EL (cell line): ENCODE results near the gene FCRLA.
"Not testable (repeated sequence)": the region's sequence is repeated elsewhere in the genome, so short reads cannot be mapped to it uniquely, and the experiment has no call there.

ENCODE experiments used
- DNase-seq: peaks from one replicate; pipeline ENCODE4 v3.0.0-alpha.2; 2016

FCRLA gene

GRCh38 chr1:161706482-161707347 lies at the start of gene FCRLA:
FCRLA (plus strand) TSS chr1:161707229; CDS start chr1:161707265, 36 bp downstream.
- DNase-seq: peak; percentile 94

- not testable (repeated sequence) for DNase-seq
These were observed 48.5 kb upstream of the FCRLA start for GRCh38 chr1:161658524-161658923.

- DNase-seq: not testable (repeated sequence)
These were observed 45.2 kb upstream of the FCRLA start for GRCh38 chr1:161661660-161662311.

GRCh38 chr1:161662684-161663339 lies 44.2 kb upstream of the FCRLA start, which contains the start of gene FCGR2B:
FCGR2B (plus strand) TSS chr1:161663143; CDS start chr1:161663242, 99 bp downstream.
- not testable (repeated sequence) for DNase-seq

- not testable (repeated sequence) for DNase-seq
These were observed 43.5 kb upstream of the FCRLA start for GRCh38 chr1:161663569-161663968.

- DNase-seq: not testable (repeated sequence)
These were observed 42.3 kb upstream of the FCRLA start for GRCh38 chr1:161664689-161665088.

GRCh38 chr1:161671045-161672020 lies 35.7 kb upstream of the FCRLA start:
- DNase-seq: not testable (repeated sequence)

- not testable (repeated sequence) for DNase-seq
These were observed 33.6 kb upstream of the FCRLA start for GRCh38 chr1:161673437-161673836.

GRCh38 chr1:161674447-161674846 lies 32.6 kb upstream of the FCRLA start:
- DNase-seq: not testable (repeated sequence)

GRCh38 chr1:161674908-161675307 lies 32.1 kb upstream of the FCRLA start:
- DNase-seq: not testable (repeated sequence)

GRCh38 chr1:161676441-161676840 lies 30.6 kb upstream of the FCRLA start:
- no peak for DNase-seq

- no peak for DNase-seq
These were observed 29.9 kb upstream of the FCRLA start for GRCh38 chr1:161676958-161677689.

- DNase-seq: no peak
These were observed 28.5 kb upstream of the FCRLA start for GRCh38 chr1:161678500-161678899.

- no peak for DNase-seq
These were observed 25.1 kb upstream of the FCRLA start for GRCh38 chr1:161681879-161682278.

GRCh38 chr1:161688946-161689345 lies 18.1 kb upstream of the FCRLA start:
- no peak for DNase-seq

- DNase-seq: no peak
These were observed 15.2 kb upstream of the FCRLA start for GRCh38 chr1:161691846-161692245.

GRCh38 chr1:161693020-161693712 lies 13.9 kb upstream of the FCRLA start:
- not testable (repeated sequence) for DNase-seq

GRCh38 chr1:161698302-161698701 lies 8.7 kb upstream of the FCRLA start:
- DNase-seq: not testable (repeated sequence)

GRCh38 chr1:161702250-161702649 lies 4.8 kb upstream of the FCRLA start:
- DNase-seq: no peak

GRCh38 chr1:161705537-161705936 lies 1.5 kb upstream of the FCRLA start:
- DNase-seq: no peak

GRCh38 chr1:161706113-161706481 lies 932 bp upstream of the FCRLA start:
- DNase-seq: peak; percentile 77
